DND-41 (cell line): ENCODE results near the gene BBLN.
"Not testable (repeated sequence)": the region's sequence is repeated elsewhere in the genome, so short reads cannot be mapped to it uniquely, and the experiment has no call there.

Source experiments
- ATAC-seq: fragments of 200-7000 bp; cut with Tn5 transposase; 3 replicates; pipeline ENCODE4 v1.9.1; 2021; ENCODE audit warnings: low read depth; ENCODE audit not compliant: insufficient read depth
- DNase-seq: peaks from one replicate; pipeline ENCODE4 v3.0.0-alpha.2; 2020
- H2AFZ ChIP-seq: 2 replicates; pipeline ENCODE4 v1.6.0; 2012; ENCODE audit warnings: low read depth, low read length
- H3K27ac ChIP-seq: 2 replicates; pipeline ENCODE4 v1.5.1; 2012; ENCODE audit warnings: low read length, inconsistent platforms
- H3K27me3 ChIP-seq: fragments of 200-600 bp; sonication (generic); 2 replicates; pipeline ENCODE4 v1.6.0; 2012; ENCODE audit warnings: low read length, mild to moderate bottlenecking, inconsistent platforms; ENCODE audit not compliant: insufficient read depth, poor library complexity
- H3K36me3 ChIP-seq: 2 replicates; pipeline ENCODE4 v1.5.1; 2012; ENCODE audit warnings: low read length, inconsistent platforms; ENCODE audit not compliant: insufficient read depth
- H3K4me1 ChIP-seq: 2 replicates; pipeline ENCODE4 v1.5.1; 2012; ENCODE audit warnings: mild to moderate bottlenecking, low read length; ENCODE audit not compliant: insufficient read depth
- H3K4me2 ChIP-seq: 2 replicates; pipeline ENCODE4 v1.6.0; 2012; ENCODE audit warnings: mild to moderate bottlenecking, moderate library complexity, low read length, inconsistent platforms; ENCODE audit not compliant: insufficient read depth
- H3K4me3 ChIP-seq, 2 experiments: fragments of 200-600 bp in 1 of 2; shearing (Covaris generic) in 1 of 2; 2 replicates each; pipeline ENCODE4 v1.5.1; 2012 to 2016; ENCODE audit warnings: inconsistent platforms in 2 of 2, low read length in 2 of 2, mild to moderate bottlenecking in 2 of 2, low read depth in 1 of 2, moderate library complexity in 1 of 2
- H3K79me2 ChIP-seq: 2 replicates; pipeline ENCODE4 v1.6.0; 2012; ENCODE audit warnings: low read length, inconsistent platforms; ENCODE audit not compliant: insufficient read depth
- H3K9ac ChIP-seq: 2 replicates; pipeline ENCODE4 v1.6.0; 2012; ENCODE audit warnings: low read depth, mild to moderate bottlenecking, inconsistent platforms, low read length, moderate library complexity
- H3K9me3 ChIP-seq: 2 replicates; pipeline ENCODE4 v1.5.1; 2012; ENCODE audit warnings: low read length, moderate library complexity, mild to moderate bottlenecking, inconsistent platforms; ENCODE audit not compliant: insufficient read depth, severe bottlenecking
- H4K20me1 ChIP-seq: 2 replicates; pipeline ENCODE4 v1.6.0; 2012; ENCODE audit warnings: low read length; ENCODE audit not compliant: insufficient read depth
- EZH2 ChIP-seq: IDR thresholded peaks from 3 replicates; pipeline ENCODE4 v1.6.1; 2012; ENCODE audit warnings: borderline replicate concordance, low read depth, mild to moderate bottlenecking, moderate library complexity, low read length, inconsistent platforms; ENCODE audit not compliant: severe bottlenecking
- TF ChIP-seq, protein P1 (sequence below): IDR thresholded peaks from 2 replicates; pipeline ENCODE4 v1.5.1; 2012; ENCODE audit warnings: borderline replicate concordance, low read length, moderate library complexity, mild to moderate bottlenecking; ENCODE audit not compliant: poor library complexity, severe bottlenecking; ENCODE audit errors: extremely low read depth

The BBLN gene

DNA sequence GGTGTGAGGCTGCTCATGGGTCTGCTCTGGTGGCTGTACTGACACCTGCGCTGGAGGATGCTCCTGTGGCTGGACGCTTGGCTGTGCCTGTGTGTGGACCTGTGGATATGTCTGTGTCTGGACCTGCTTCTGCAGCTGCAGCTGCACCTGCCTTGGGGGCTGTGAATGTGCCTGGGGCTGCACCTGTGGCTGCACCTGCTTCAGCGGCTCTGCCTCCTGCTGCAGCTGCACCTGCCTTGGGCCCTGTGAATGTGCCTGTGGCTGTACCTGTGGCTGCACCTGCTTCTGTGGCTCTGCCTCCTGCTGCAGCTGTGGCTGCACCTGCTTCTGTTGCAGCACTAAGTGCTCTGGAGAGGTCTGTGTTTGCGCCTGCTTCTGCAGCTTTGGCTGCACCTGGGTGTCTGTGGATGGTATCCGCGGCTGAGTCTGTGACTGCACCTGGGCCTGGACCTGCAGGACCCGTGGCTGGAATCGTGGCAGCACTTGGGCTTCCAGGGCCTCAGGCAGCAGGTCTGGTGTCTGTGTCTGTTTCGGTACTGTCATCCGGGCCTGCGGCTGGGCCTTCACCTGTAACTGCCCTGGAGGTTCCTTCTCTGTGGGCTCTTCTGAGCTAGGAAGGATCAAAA lies 18.9 kb downstream of the BBLN start:
- Histone ChIP-seq H3K36me3 (peaks cover 71% of the 10 kb centered on the region), H3K4me3 (no peak overlapping the region), H3K4me2 (no peak overlapping the region), H3K79me2 (no peaks in the 10 kb centered on the region), H4K20me1 (no peaks in the 10 kb centered on the region), H3K27me3 (no peaks in the 10 kb centered on the region), H3K9ac (no peak overlapping the region), H3K9me3 (peaks cover 8% of the 10 kb centered on the region), H3K4me1 (no peaks in the 10 kb centered on the region), H2AFZ (no peak overlapping the region), H3K27ac (no peak overlapping the region)
- TF ChIP-seq EZH2, result no peak
- TF ChIP-seq, protein P1, sequence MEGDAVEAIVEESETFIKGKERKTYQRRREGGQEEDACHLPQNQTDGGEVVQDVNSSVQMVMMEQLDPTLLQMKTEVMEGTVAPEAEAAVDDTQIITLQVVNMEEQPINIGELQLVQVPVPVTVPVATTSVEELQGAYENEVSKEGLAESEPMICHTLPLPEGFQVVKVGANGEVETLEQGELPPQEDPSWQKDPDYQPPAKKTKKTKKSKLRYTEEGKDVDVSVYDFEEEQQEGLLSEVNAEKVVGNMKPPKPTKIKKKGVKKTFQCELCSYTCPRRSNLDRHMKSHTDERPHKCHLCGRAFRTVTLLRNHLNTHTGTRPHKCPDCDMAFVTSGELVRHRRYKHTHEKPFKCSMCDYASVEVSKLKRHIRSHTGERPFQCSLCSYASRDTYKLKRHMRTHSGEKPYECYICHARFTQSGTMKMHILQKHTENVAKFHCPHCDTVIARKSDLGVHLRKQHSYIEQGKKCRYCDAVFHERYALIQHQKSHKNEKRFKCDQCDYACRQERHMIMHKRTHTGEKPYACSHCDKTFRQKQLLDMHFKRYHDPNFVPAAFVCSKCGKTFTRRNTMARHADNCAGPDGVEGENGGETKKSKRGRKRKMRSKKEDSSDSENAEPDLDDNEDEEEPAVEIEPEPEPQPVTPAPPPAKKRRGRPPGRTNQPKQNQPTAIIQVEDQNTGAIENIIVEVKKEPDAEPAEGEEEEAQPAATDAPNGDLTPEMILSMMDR, result no peak
- DNase-seq, result no peak
- ATAC-seq, result no peak

DNA sequence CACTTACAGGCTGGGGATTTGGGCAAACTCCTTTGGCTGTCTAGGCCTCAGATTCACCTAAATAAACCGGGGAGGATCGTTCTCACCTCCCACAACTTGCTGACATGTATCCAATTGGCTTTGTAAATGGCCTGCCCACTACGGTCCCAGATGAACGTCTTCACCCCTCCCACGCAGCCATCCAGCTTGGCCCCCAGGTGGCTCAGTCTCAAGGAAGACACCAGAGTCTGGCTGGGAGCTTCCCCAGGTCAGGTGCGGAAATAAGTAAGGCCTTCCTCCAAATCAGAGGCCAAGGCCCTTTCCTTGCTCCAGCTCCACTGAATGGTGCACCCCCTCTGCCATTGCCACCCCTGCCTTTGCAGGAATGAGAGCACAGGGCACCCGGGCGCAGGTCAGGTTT lies 19.9 kb downstream of the BBLN start:
- TF ChIP-seq, protein P1, result no peak
- no peak for TF ChIP-seq EZH2
- Histone ChIP-seq H3K79me2 (no peaks in the 10 kb centered on the region), H3K36me3 (peaks cover 69% of the 10 kb centered on the region), H3K27me3 (no peaks in the 10 kb centered on the region), H3K4me3 (no peak overlapping the region), H3K27ac (no peak overlapping the region), H2AFZ (no peak overlapping the region), H3K4me1 (no peaks in the 10 kb centered on the region), H3K9ac (no peak overlapping the region), H3K9me3 (peaks cover 8% of the 10 kb centered on the region), H3K4me2 (no peak overlapping the region), H4K20me1 (no peaks in the 10 kb centered on the region)
- no peak for DNase-seq
- ATAC-seq, result no peak

DNA sequence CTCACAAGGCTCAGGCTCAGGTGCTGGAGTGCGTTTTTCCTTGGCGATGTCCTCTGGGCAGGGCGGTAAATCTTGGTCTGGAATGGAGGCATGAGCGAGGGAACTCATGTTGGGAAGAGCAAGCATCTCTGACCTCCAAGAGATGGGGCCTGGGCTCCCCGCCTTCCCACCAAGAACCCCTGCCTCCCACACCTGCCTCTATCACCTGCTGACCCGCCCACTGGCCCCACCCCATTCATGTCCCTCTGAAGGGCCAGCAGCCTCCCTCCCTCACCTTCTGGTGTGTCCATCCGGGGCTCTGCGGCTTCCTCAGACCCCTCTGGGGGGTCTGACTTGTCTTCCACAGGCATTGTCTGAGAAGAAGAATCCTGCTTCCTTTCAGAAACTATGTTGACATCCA lies 20.4 kb downstream of the BBLN start:
- H2AFZ ChIP-seq, result no peak overlapping the region
- H3K36me3 ChIP-seq, result peaks cover 74% of the 10 kb centered on the region
- no peak for TF ChIP-seq EZH2
- TF ChIP-seq, protein P1, result no peak

DNA sequence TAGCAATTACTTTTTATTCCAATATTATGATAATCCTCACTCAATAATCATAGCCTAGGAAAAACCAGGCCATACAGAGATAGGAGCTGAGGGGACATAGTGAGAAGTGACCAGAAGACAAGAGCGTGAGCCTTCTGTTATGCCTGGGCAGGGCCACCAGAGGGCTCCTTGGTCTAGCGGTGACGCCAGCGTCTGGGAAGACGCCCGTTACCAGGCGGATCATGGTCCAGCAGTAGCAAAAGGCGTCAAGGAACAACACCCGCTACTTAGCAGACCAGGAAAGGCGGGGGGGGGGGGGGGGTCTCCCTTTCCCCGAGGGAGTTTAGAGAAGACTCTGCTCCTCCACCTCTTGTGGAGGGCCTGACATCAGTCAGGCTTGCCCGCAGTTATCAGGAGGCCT lies 21.4 kb downstream of the BBLN start:
- not testable (repeated sequence) for H3K4me1 ChIP-seq, ATAC-seq, H3K9me3 ChIP-seq, H3K79me2 ChIP-seq, DNase-seq, H3K4me3 ChIP-seq, H2AFZ ChIP-seq, H3K4me2 ChIP-seq, H3K9ac ChIP-seq, H3K27ac ChIP-seq, H4K20me1 ChIP-seq, H3K27me3 ChIP-seq
- peaks cover 71% of the 10 kb centered on the region for H3K36me3 ChIP-seq

More for the DNA sequence above, 20.4 kb downstream of the BBLN start:
- H3K4me1 ChIP-seq, result no peaks in the 10 kb centered on the region
- no peak for ATAC-seq
- no peak for DNase-seq
- H3K4me3 ChIP-seq, result no peak overlapping the region
- no peaks in the 10 kb centered on the region for H3K27me3 ChIP-seq
- peaks cover 8% of the 10 kb centered on the region for H3K9me3 ChIP-seq
- no peak overlapping the region for H3K27ac ChIP-seq
- no peaks in the 10 kb centered on the region for H4K20me1 ChIP-seq
- no peak overlapping the region for H3K4me2 ChIP-seq
- H3K79me2 ChIP-seq, result no peaks in the 10 kb centered on the region
- no peak overlapping the region for H3K9ac ChIP-seq
